GM12873 (cell line): ENCODE data around the gene ZFPM1.

ENCODE experiments used
- TF ChIP-seq, protein P1 (sequence below): IDR thresholded peaks from 2 replicates; pipeline ENCODE4 v1.5.1; 2012; ENCODE audit warnings: low read depth, mild to moderate bottlenecking, moderate library complexity, low read length, control low read depth; ENCODE audit not compliant: insufficient read depth; ENCODE audit errors: missing control alignments

ZFPM1 gene

DNA sequence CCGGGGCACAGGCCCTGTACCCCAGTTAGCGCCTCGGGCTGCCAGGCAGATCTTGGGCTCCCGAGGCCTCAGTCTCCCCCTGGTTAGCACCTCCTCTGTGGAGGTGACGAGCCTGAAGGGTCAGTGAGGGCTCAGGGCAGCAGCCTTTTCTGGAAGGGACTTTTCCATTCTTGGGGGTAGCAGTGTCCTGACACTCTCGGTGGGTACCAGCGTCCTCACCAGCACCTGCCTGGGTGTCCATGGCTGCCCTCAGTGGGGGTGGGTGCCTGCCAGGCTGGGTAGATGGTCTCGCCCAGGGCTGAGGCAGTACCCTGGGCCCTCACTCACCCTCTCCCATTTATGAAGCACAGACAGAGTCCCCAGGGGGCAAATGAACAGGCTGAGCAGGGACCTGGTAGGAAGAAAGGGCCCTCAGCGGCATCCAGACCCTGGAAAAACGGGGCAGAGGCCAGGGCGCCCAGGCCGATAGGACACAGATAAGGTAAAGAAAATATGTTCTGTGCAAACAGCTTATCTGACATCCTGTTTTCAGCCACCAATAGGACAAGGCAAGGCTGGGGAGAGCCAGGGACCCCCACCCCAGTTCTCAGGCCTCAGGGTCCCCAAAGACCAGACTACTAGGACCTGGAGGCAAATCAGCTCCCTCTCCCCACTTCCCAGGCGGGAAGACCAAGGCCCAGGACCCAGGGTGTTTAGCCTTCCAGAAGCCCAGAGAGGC lies 50.9 kb downstream of the ZFPM1 start:
- TF ChIP-seq, protein P1, sequence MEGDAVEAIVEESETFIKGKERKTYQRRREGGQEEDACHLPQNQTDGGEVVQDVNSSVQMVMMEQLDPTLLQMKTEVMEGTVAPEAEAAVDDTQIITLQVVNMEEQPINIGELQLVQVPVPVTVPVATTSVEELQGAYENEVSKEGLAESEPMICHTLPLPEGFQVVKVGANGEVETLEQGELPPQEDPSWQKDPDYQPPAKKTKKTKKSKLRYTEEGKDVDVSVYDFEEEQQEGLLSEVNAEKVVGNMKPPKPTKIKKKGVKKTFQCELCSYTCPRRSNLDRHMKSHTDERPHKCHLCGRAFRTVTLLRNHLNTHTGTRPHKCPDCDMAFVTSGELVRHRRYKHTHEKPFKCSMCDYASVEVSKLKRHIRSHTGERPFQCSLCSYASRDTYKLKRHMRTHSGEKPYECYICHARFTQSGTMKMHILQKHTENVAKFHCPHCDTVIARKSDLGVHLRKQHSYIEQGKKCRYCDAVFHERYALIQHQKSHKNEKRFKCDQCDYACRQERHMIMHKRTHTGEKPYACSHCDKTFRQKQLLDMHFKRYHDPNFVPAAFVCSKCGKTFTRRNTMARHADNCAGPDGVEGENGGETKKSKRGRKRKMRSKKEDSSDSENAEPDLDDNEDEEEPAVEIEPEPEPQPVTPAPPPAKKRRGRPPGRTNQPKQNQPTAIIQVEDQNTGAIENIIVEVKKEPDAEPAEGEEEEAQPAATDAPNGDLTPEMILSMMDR: no peak

- TF ChIP-seq, protein P1: no peak
These were observed 51.7 kb downstream of the ZFPM1 start for GRCh38 chr16:88504489-88505404.

GRCh38 chr16:88505405-88506082 lies 52.5 kb downstream of the ZFPM1 start:
- TF ChIP-seq, protein P1: peak; percentile 67

DNA sequence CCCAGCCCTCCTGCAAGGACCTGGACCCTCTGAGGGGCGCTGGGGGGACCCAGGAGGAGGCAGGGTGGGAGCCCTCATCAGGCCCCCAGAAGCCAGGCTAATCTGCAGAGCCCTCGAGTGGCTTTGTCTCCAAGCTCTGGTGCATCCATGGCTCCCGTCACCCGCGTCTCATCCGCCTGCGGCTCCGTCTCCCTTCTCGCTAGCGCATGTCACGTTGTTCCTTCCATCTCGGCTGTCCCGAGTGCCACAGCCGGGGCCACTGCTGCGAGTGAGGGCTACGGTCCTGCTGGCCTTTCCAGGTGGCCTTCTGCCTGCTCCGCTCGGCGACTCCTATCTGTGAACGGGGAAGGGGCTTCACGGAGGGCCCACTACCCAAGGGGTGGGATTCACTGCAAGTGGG lies 53.6 kb downstream of the ZFPM1 start:
- TF ChIP-seq, protein P1: no peak

GRCh38 chr16:88507231-88507743 lies 54.2 kb downstream of the ZFPM1 start:
- TF ChIP-seq, protein P1: no peak

DNA sequence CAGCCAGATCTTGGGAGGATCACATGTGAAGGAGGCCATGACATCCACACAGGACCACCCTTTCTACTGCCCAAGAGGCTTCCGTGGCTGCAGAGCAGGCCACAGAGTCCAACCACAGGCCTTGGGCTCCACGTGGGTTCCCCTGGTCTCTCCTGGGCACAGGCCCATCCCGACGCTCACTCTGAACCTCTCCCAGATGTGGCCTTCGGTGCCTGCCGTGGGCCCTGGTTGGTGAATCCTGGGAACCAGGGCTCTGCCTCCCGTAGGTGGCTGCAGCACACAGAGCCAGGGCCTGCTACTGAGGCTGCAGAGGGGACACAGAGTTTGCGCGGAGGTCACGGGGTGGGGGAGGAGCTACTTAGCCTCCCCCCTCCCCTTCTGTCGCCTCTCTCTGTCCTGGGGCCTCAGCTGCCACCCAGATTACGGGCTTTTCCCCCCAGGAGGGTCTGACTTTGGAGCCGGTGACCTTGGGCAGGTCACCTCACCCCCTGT lies 55.3 kb downstream of the ZFPM1 start:
- TF ChIP-seq, protein P1: no peak
